ENCODE results near the gene SUSD4. TPM values are rescaled to one million over a fixed set of nuclear protein-coding genes. Genes with fewer than 3 reads are reported as not detected.

The SUSD4 gene
- total RNA-seq, 4 donors from 2014 or later, result 2.2 to 5.3 (median 2.5) TPM

- 75 to 88% methylated on average over 7 to 13 of the region's 13 CpGs for WGBS, 2 donors (ENCODE audit: low coverage in 1 of 2)
- Histone ChIP-seq H3K27ac (no peak overlapping the region), H3K9me3 (no peaks in the 10 kb centered on the region), H3K36me3 (no peaks in the 10 kb centered on the region), H3K4me3 (no peak overlapping the region), H3K27me3 (no peaks in the 10 kb centered on the region), H3K4me1 (no peaks in the 10 kb centered on the region)
- ATAC-seq, result no peak
- TF ChIP-seq EP300 (IDR thresholded peaks at IDR 0.05) (no peak), POLR2AphosphoS5 (IDR thresholded peaks at IDR 0.05) (no peak), POLR2A (IDR thresholded peaks at IDR 0.05) (no peak)
- TF ChIP-seq, protein P1, sequence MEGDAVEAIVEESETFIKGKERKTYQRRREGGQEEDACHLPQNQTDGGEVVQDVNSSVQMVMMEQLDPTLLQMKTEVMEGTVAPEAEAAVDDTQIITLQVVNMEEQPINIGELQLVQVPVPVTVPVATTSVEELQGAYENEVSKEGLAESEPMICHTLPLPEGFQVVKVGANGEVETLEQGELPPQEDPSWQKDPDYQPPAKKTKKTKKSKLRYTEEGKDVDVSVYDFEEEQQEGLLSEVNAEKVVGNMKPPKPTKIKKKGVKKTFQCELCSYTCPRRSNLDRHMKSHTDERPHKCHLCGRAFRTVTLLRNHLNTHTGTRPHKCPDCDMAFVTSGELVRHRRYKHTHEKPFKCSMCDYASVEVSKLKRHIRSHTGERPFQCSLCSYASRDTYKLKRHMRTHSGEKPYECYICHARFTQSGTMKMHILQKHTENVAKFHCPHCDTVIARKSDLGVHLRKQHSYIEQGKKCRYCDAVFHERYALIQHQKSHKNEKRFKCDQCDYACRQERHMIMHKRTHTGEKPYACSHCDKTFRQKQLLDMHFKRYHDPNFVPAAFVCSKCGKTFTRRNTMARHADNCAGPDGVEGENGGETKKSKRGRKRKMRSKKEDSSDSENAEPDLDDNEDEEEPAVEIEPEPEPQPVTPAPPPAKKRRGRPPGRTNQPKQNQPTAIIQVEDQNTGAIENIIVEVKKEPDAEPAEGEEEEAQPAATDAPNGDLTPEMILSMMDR (IDR thresholded peaks at IDR 0.05), result no peak
Observed at GRCh38 chr1:223208164-223209076, 155.6 kb downstream of the SUSD4 start.

GRCh38 chr1:223207293-223208066 is 156.5 kb downstream of the SUSD4 start:
- ATAC-seq, result no peak
- Histone ChIP-seq H3K27me3 (peaks cover 9% of the 10 kb centered on the region), H3K36me3 (no peaks in the 10 kb centered on the region), H3K27ac (no peak overlapping the region), H3K4me1 (no peaks in the 10 kb centered on the region), H3K4me3 (no peak overlapping the region), H3K9me3 (no peaks in the 10 kb centered on the region)
- no peak for TF ChIP-seq EP300 (IDR thresholded peaks at IDR 0.05)
- TF ChIP-seq POLR2A (IDR thresholded peaks at IDR 0.05), result no peak
- TF ChIP-seq, protein P1 (IDR thresholded peaks at IDR 0.05), result no peak
- no peak for TF ChIP-seq POLR2AphosphoS5 (IDR thresholded peaks at IDR 0.05)
- 43 to 67% methylated on average over 1 to 3 of the region's 3 CpGs for WGBS, 2 donors (ENCODE audit: low coverage in 1 of 2)

- no peak overlapping the region for H3K4me3 ChIP-seq
- no peaks in the 10 kb centered on the region for H3K36me3 ChIP-seq
- WGBS, 2 donors (ENCODE audit: low coverage in 1 of 2), result no CpG with 5 or more reads among the region's 4 CpGs
- no peaks in the 10 kb centered on the region for H3K4me1 ChIP-seq
- H3K27ac ChIP-seq, result no peak overlapping the region
- ATAC-seq, result peak; percentile 4
- TF ChIP-seq EP300 (IDR thresholded peaks at IDR 0.05) (no peak), POLR2A (IDR thresholded peaks at IDR 0.05) (no peak), POLR2AphosphoS5 (IDR thresholded peaks at IDR 0.05) (no peak)
- TF ChIP-seq, protein P1 (IDR thresholded peaks at IDR 0.05), result no peak
- H3K27me3 ChIP-seq, result peaks cover 18% of the 10 kb centered on the region
- no peaks in the 10 kb centered on the region for H3K9me3 ChIP-seq
Observed at GRCh38 chr1:223204424-223204823, 159.6 kb downstream of the SUSD4 start.

GRCh38 chr1:223203694-223204093 is 160.3 kb downstream of the SUSD4 start:
- no peak for ATAC-seq
- WGBS, 2 donors (ENCODE audit: low coverage in 1 of 2), result 84 to 88% methylated on average over 4 of the region's 6 CpGs
- TF ChIP-seq, protein P1 (IDR thresholded peaks at IDR 0.05), result no peak
- TF ChIP-seq EP300 (IDR thresholded peaks at IDR 0.05), result no peak
- no peak for TF ChIP-seq POLR2A (IDR thresholded peaks at IDR 0.05)
- no peak for TF ChIP-seq POLR2AphosphoS5 (IDR thresholded peaks at IDR 0.05)

More at GRCh38 chr1:223203694-223204093, 160.3 kb downstream of the SUSD4 start:
- Histone ChIP-seq H3K36me3 (no peaks in the 10 kb centered on the region), H3K4me3 (no peak overlapping the region), H3K9me3 (no peaks in the 10 kb centered on the region), H3K27ac (no peak overlapping the region), H3K27me3 (peaks cover 18% of the 10 kb centered on the region), H3K4me1 (no peaks in the 10 kb centered on the region)

All from gastroesophageal sphincter (tissue), 4 donors.